ENCODE data around the gene CCSER2.

- TF ChIP-seq CTCF (IDR thresholded peaks at IDR 0.05; ENCODE audit: low read length) = no peak
- TF ChIP-seq EZH2 (IDR thresholded peaks at IDR 0.05; ENCODE audit: borderline replicate concordance, low read length) = no peak
These were observed 222.5 kb downstream of the CCSER2 start for GRCh38 chr10:84550756-84551436.
